IMR-90 (cell line): ENCODE measurements around the gene LIMCH1. TPM values are rescaled to one million over a fixed set of nuclear protein-coding genes. Genes with fewer than 3 reads are reported as not detected.

Experiments
- ATAC-seq: fragments of 200-7000 bp; cut with Tn5 transposase; 2 replicates; pipeline ENCODE4 v1.9.1; 2020; ENCODE audit warnings: low read depth, mild to moderate bottlenecking, moderate library complexity
- BruUV-seq: library from RNA; stranded (reverse); fragments of 400-500 nt; replicated peaks from 2 replicates; lab custom pipeline; 2021; lab: Mats Ljungman, UMichigan
- CTCF ChIA-PET: fragments of 300-600 bp; formaldehyde crosslinking; extraction: SDS; loops from one replicate; lab custom pipeline; 2021; ENCODE audit warnings: antibody characterized with exemption; lab: Yijun Ruan, JAX
- POLR2A ChIA-PET: fragments of 300-600 bp; sonication (Branson Sonifier 250); formaldehyde crosslinking; loops from one replicate; lab custom pipeline; 2022; ENCODE audit warnings: antibody characterized with exemption; ENCODE audit not compliant: unreplicated experiment; lab: Charles Lee
- DNase-seq: peaks from one replicate; pipeline ENCODE4 v3.0.0; 2013
- H2AFZ ChIP-seq: replicated peaks from 2 replicates; pipeline ENCODE3; 2013; ENCODE audit warnings: low read length, mild to moderate bottlenecking; ENCODE audit not compliant: poor library complexity
- H2AK5ac ChIP-seq: 2 replicates; pipeline ENCODE4 v1.6.1; 2013; ENCODE audit warnings: low read depth, low read length, inconsistent platforms
- H2AK9ac ChIP-seq: replicated peaks from 2 replicates; pipeline ENCODE3; 2013; ENCODE audit warnings: mild to moderate bottlenecking, low read depth, low read length, moderate library complexity; ENCODE audit not compliant: poor library complexity
- H2BK120ac ChIP-seq: 2 replicates; pipeline ENCODE4 v1.6.1; 2013; ENCODE audit warnings: low read depth, low read length, inconsistent platforms
- H2BK15ac ChIP-seq: 3 replicates; pipeline ENCODE4 v1.6.1; 2013; ENCODE audit warnings: low read depth, low read length, inconsistent platforms
- H2BK20ac ChIP-seq: 2 replicates; pipeline ENCODE4 v1.6.1; 2013; ENCODE audit warnings: low read depth, mild to moderate bottlenecking, inconsistent platforms, low read length, moderate library complexity
- H2BK5ac ChIP-seq: 2 replicates; pipeline ENCODE4 v1.6.1; 2013; ENCODE audit warnings: mild to moderate bottlenecking, low read depth, low read length, inconsistent platforms; ENCODE audit not compliant: poor library complexity, severe bottlenecking
- H3K14ac ChIP-seq: replicated peaks from 2 replicates; pipeline ENCODE4 v1.6.1; 2013; ENCODE audit warnings: low read depth, low read length, inconsistent platforms
- H3K18ac ChIP-seq: 2 replicates; pipeline ENCODE4 v1.6.1; 2013; ENCODE audit warnings: low read depth, low read length, control low read depth
- H3K23ac ChIP-seq: 2 replicates; pipeline ENCODE4 v1.6.1; 2013; ENCODE audit warnings: low read depth, low read length, inconsistent platforms
- H3K27ac ChIP-seq: 2 replicates; pipeline ENCODE4 v1.5.1; 2013; ENCODE audit warnings: mild to moderate bottlenecking, control low read depth, low read length; ENCODE audit not compliant: insufficient read depth
- H3K27me3 ChIP-seq: 2 replicates; pipeline ENCODE4 v1.6.1; 2013; ENCODE audit warnings: low read length; ENCODE audit not compliant: control insufficient read depth, insufficient read depth
- H3K36me3 ChIP-seq: 2 replicates; pipeline ENCODE4 v1.6.1; 2013; ENCODE audit warnings: low read length, mixed read lengths; ENCODE audit not compliant: control insufficient read depth, insufficient read depth
- H3K4ac ChIP-seq: 2 replicates; pipeline ENCODE4 v1.6.1; 2013; ENCODE audit warnings: low read depth, low read length, inconsistent platforms
- H3K4me1 ChIP-seq: 2 replicates; pipeline ENCODE4 v1.6.1; 2013; ENCODE audit warnings: low read length, mixed read lengths; ENCODE audit not compliant: control insufficient read depth, insufficient read depth
- H3K4me2 ChIP-seq: 2 replicates; pipeline ENCODE4 v1.6.1; 2013; ENCODE audit warnings: low read depth, mild to moderate bottlenecking, control low read depth, low read length, moderate library complexity
- H3K4me3 ChIP-seq: 2 replicates; pipeline ENCODE4 v1.5.1; 2013; ENCODE audit warnings: low read depth, mild to moderate bottlenecking, control low read depth, low read length, moderate library complexity; ENCODE audit not compliant: insufficient read depth
- H3K56ac ChIP-seq: 2 replicates; pipeline ENCODE4 v1.6.1; 2013; ENCODE audit warnings: low read length, inconsistent platforms; ENCODE audit not compliant: insufficient read depth; ENCODE audit errors: extremely low read depth
- H3K79me1 ChIP-seq, 2 experiments: 2 replicates each; pipeline ENCODE4 v1.6.1; 2013; ENCODE audit warnings: low read length in 2 of 2, inconsistent platforms in 1 of 2, low read depth in 1 of 2
- H3K9ac ChIP-seq: 2 replicates; pipeline ENCODE4 v1.6.1; 2013; ENCODE audit warnings: low read depth, low read length, control low read depth
- H3K9me1 ChIP-seq: 2 replicates; pipeline ENCODE4 v1.6.1; 2013; ENCODE audit warnings: low read length, inconsistent platforms; ENCODE audit not compliant: insufficient read depth
- H3K9me3 ChIP-seq: 2 replicates; pipeline ENCODE4 v1.6.1; 2013; ENCODE audit warnings: low read length; ENCODE audit not compliant: control insufficient read depth, insufficient read depth
- H4K20me1 ChIP-seq: 2 replicates; pipeline ENCODE4 v1.6.1; 2013; ENCODE audit warnings: low read length, inconsistent platforms; ENCODE audit not compliant: insufficient read depth
- H4K5ac ChIP-seq: 2 replicates; pipeline ENCODE4 v1.6.1; 2013; ENCODE audit warnings: mild to moderate bottlenecking, low read depth, low read length, control low read depth
- H4K8ac ChIP-seq, 2 experiments: 2 replicates each; pipeline ENCODE4 v1.6.1; 2013; ENCODE audit warnings: low read depth in 2 of 2, low read length in 2 of 2, control low read depth in 1 of 2, inconsistent platforms in 1 of 2
- H4K91ac ChIP-seq: 2 replicates; pipeline ENCODE4 v1.6.1; 2013; ENCODE audit warnings: low read depth, low read length, inconsistent platforms; ENCODE audit not compliant: insufficient read depth
- CHD1 ChIP-seq: IDR thresholded peaks from 2 replicates; pipeline ENCODE4 v1.6.1; 2012; ENCODE audit warnings: low read depth, low read length, improper control_type of control experiment
- ELK1 ChIP-seq: fragments of 150-350 bp; IDR thresholded peaks from 2 replicates; pipeline ENCODE4 v1.6.1; 2016; ENCODE audit warnings: low read depth, mild to moderate bottlenecking, low read length, moderate library complexity, borderline replicate concordance
- FOS ChIP-seq: fragments of 150-350 bp; IDR thresholded peaks from 2 replicates; pipeline ENCODE4 v1.6.1; 2016; ENCODE audit warnings: low read depth, low read length
- MXI1 ChIP-seq: IDR thresholded peaks from 2 replicates; pipeline ENCODE4 v1.6.1; 2012; ENCODE audit warnings: low read depth, mild to moderate bottlenecking, low read length, moderate library complexity, borderline replicate concordance
- POLR2A ChIP-seq: IDR thresholded peaks from 2 replicates; pipeline ENCODE4 v1.6.1; 2012; ENCODE audit warnings: mild to moderate bottlenecking, low read depth, low read length
- RFX5 ChIP-seq: IDR thresholded peaks from 2 replicates; pipeline ENCODE4 v1.8.0; 2012; ENCODE audit warnings: low read depth, mild to moderate bottlenecking, low read length, moderate library complexity
- SMC3 ChIP-seq: fragments of 150-350 bp; IDR thresholded peaks from 2 replicates; pipeline ENCODE4 v1.6.1; 2016; ENCODE audit warnings: low read depth, mild to moderate bottlenecking, antibody characterized with exemption, low read length, moderate library complexity
- WGBS, 2 experiments: methylation state at CpG; one replicate each; pipeline versions ENCODE4 v1.1.5 to v1.1.7; 2013; ENCODE audit warnings: missing lambda C conversion rate in 2 of 2; ENCODE audit not compliant: insufficient read length in 1 of 2; ENCODE audit errors: extremely low coverage in 2 of 2; 5-methylcytosine and 5-hydroxymethylcytosine counted together
- dilution Hi-C: fragments of 300-500 bp; cut with HindIII; formaldehyde crosslinking; loops from one replicate; pipeline ENCODE4 v1.14.3; 2018; ENCODE audit warnings: low sequenced_read_pairs; ENCODE audit not compliant: unreplicated experiment
- in situ Hi-C: fragments of 300-500 bp; cut with MboI; formaldehyde crosslinking; loops from 3 replicates; pipeline ENCODE4 v1.14.3; 2019; ENCODE audit warnings: low sequenced_read_pairs, inconsistent platforms, mixed read lengths
- intact Hi-C: fragments of 100-400 bp; cut with micrococcal nuclease; formaldehyde crosslinking; loops from 2 replicates; pipeline ENCODE4 v1.10.0; 2022
- polyA plus RNA-seq, 3 experiments: library from polyadenylated mRNA; depleted of rRNA; stranded (reverse); fragments of >200 nt; gene quantifications; 2 replicates each; pipeline ENCODE4 v1.2.3, GENCODE V29; 2012; ENCODE audit warnings: low replicate concordance in 1 of 3
- total RNA-seq: library from RNA; depleted of rRNA; stranded (reverse); fragments of >200 nt; gene quantifications from 2 replicates; pipeline ENCODE4 v1.2.3, GENCODE V29; 2012

Gene LIMCH1
- total and polyA plus RNA-seq, 2 of the 4 experiments (the other 2 are of a cell fraction) = 0.89 to 2.9 TPM

- Histone ChIP-seq H3K27me3 (peaks cover 2% of the 10 kb centered on the region), H2BK20ac (no peak overlapping the region), H4K91ac (no peak overlapping the region), H3K36me3 (no peaks in the 10 kb centered on the region), H3K9me3 (no peaks in the 10 kb centered on the region), H3K4me3 (no peak overlapping the region), H2BK15ac (no peak overlapping the region), H2AK9ac (no peak overlapping the region), H3K56ac (no peak overlapping the region), H3K9ac (no peak overlapping the region), H3K4ac (no peak overlapping the region), H3K27ac (no peak overlapping the region), H3K79me1 (no peaks in the 10 kb centered on the region), H4K20me1 (no peaks in the 10 kb centered on the region), H3K4me1 (0 out of 2 replicates have a peak, but pooled peaks cover 1% of the 10 kb centered on the region), H3K14ac (no peak overlapping the region), H3K4me2 (no peak overlapping the region), H4K5ac (no peak overlapping the region), H2AFZ (no peak overlapping the region), H3K9me1 (no peaks in the 10 kb centered on the region), H4K8ac (no peak overlapping the region), H3K18ac (no peak overlapping the region), H2BK5ac (no peak overlapping the region), H3K23ac (no peak overlapping the region), H2AK5ac (no peak overlapping the region), H2BK120ac (no peak overlapping the region)
- 100% methylated on average over 1 of the region's 15 CpGs; no CpG with 5 or more reads in 1 of the 2 experiments for WGBS, 2 experiments
- dilution Hi-C loops = no loop called here
- ATAC-seq (no peak), DNase-seq (no peak)
- BruUV-seq = no TSS peak
- intact Hi-C loops = no loop called here
- in situ Hi-C loops = no loop called here
- ChIA-PET POLR2A (no interaction called here), CTCF (no interaction called here)
- TF ChIP-seq POLR2A = no peak
- TF ChIP-seq FOS = no peak
- no peak for TF ChIP-seq MXI1
- TF ChIP-seq CHD1 = no peak
- no peak for TF ChIP-seq RFX5
- no peak for TF ChIP-seq ELK1
- no peak for TF ChIP-seq SMC3
These were observed 75.4 kb downstream of the LIMCH1 start for GRCh38 chr4:41613386-41613785.
